B cell (primary cell): Measurements from ENCODE around the gene FTO. TPM values are rescaled to one million over a fixed set of nuclear protein-coding genes. Genes with fewer than 3 reads are reported as not detected.

ENCODE experiments used
- ATAC-seq: fragments of 200-7000 bp; cut with Tn5 transposase; one replicate; pipeline ENCODE4 v1.10.0; 2021; ENCODE audit warnings: low read depth, mild to moderate bottlenecking, moderate number of reproducible peaks, moderate library complexity
- CTCF ChIA-PET: fragments of 350-600 bp; sonication (Branson Sonifier 250); formaldehyde crosslinking; loops from one replicate; lab custom pipeline; 2021; ENCODE audit warnings: antibody characterized with exemption, inconsistent platforms; lab: Charles Lee
- POLR2A ChIA-PET: fragments of 350-600 bp; sonication (Branson Sonifier 250); formaldehyde crosslinking; loops from one replicate; lab custom pipeline; 2021; ENCODE audit warnings: antibody characterized with exemption; lab: Charles Lee
- DNase-seq: peaks from one replicate; pipeline ENCODE4 v3.0.0; 2013
- H2AFZ ChIP-seq: 2 replicates; pipeline ENCODE4 v1.6.1; 2012; ENCODE audit warnings: mild to moderate bottlenecking, low read depth, low read length; ENCODE audit not compliant: insufficient read depth, poor library complexity, severe bottlenecking
- H3K27ac ChIP-seq, 2 donors: 1 replicate in 1 of 2; 2 replicates in 1 of 2; pipeline ENCODE4 v1.5.1; 2012 to 2013; ENCODE audit warnings: low read length in 2 of 2, mild to moderate bottlenecking in 2 of 2, moderate library complexity in 1 of 2
- H3K27me3 ChIP-seq, 4 experiments: fragments of 200-600 bp in 1 of 4; sonication (generic) in 1 of 4; replicated peaks in 1 of 4; 1 replicate in 2 of 4; 2 replicates in 2 of 4; pipeline versions ENCODE4 v1.6.1 to v1.7.0; 2013 to 2016; ENCODE audit warnings: low read length in 3 of 4, mild to moderate bottlenecking in 2 of 4, mixed read lengths in 1 of 4, moderate library complexity in 1 of 4; ENCODE audit not compliant: insufficient read depth in 4 of 4, control insufficient read depth in 3 of 4; ENCODE audit errors: control extremely low read depth in 1 of 4
- H3K36me3 ChIP-seq, 2 experiments: replicated peaks in 1 of 2; 1 replicate in 1 of 2; 2 replicates in 1 of 2; pipeline versions ENCODE4 v1.6.1 to v1.7.1; 2013; ENCODE audit warnings: low read length in 1 of 2; ENCODE audit not compliant: insufficient read depth in 2 of 2, control insufficient read depth in 1 of 2; ENCODE audit errors: control extremely low read depth in 1 of 2, extremely low read depth in 1 of 2
- H3K4me1 ChIP-seq, 2 donors: fragments of 200-600 bp in 1 of 2; sonication (generic) in 1 of 2; 1 replicate in 1 of 2; 2 replicates in 1 of 2; pipeline versions ENCODE4 v1.5.1 to v1.6.1; 2013 to 2017; ENCODE audit warnings: low read length in 2 of 2; ENCODE audit not compliant: control insufficient read depth in 2 of 2, insufficient read depth in 2 of 2
- H3K4me2 ChIP-seq: replicated peaks from 2 replicates; pipeline ENCODE3; 2012; ENCODE audit warnings: mild to moderate bottlenecking, low read depth, low read length; ENCODE audit not compliant: poor library complexity, severe bottlenecking
- H3K4me3 ChIP-seq, 5 experiments: fragments of 200-600 bp in 1 of 5; sonication (generic) in 1 of 5; 1 replicate in 3 of 5; 2 replicates in 2 of 5; pipeline versions ENCODE4 v1.5.1 to v1.7.0; 2011 to 2016; ENCODE audit warnings: low read length in 4 of 5, mild to moderate bottlenecking in 4 of 5, low read depth in 2 of 5, control low read depth in 1 of 5, moderate library complexity in 1 of 5; ENCODE audit not compliant: insufficient read depth in 1 of 5; ENCODE audit errors: control extremely low read depth in 1 of 5, extremely low read depth in 1 of 5
- H3K79me2 ChIP-seq: fragments of 200-600 bp; sonication (generic); one replicate; pipeline ENCODE4 v1.6.0; 2016; ENCODE audit warnings: low read length; ENCODE audit not compliant: control insufficient read depth, insufficient read depth
- H3K9ac ChIP-seq: fragments of 200-600 bp; sonication (generic); 2 replicates; pipeline ENCODE4 v1.6.1; 2017; ENCODE audit warnings: mild to moderate bottlenecking, low read length, moderate library complexity
- H3K9me3 ChIP-seq, 3 donors: one replicate each; pipeline versions ENCODE4 v1.6.1 to v1.7.1; 2013; ENCODE audit warnings: low read length in 2 of 3; ENCODE audit not compliant: control insufficient read depth in 2 of 3, insufficient read depth in 1 of 3; ENCODE audit errors: control extremely low read depth in 1 of 3
- H4K20me1 ChIP-seq: 2 replicates; pipeline ENCODE4 v1.6.0; 2012; ENCODE audit warnings: mild to moderate bottlenecking, low read length; ENCODE audit not compliant: insufficient read depth, control insufficient read depth, poor library complexity, severe bottlenecking
- H3K27ac Mint-ChIP-seq: one replicate; pipeline ENCODE4 v1.8.0; 2021; ENCODE audit warnings: mixed read lengths
- H3K27me3 Mint-ChIP-seq: one replicate; pipeline ENCODE4 v1.8.0; 2021; ENCODE audit warnings: mixed read lengths
- H3K4me1 Mint-ChIP-seq: one replicate; pipeline ENCODE4 v1.8.0; 2021; ENCODE audit warnings: mixed read lengths
- H3K4me3 Mint-ChIP-seq: one replicate; pipeline ENCODE4 v1.8.0; 2021; ENCODE audit warnings: mixed read lengths
- H3K9me3 Mint-ChIP-seq: one replicate; pipeline ENCODE4 v1.8.0; 2022; ENCODE audit warnings: mixed read lengths; ENCODE audit not compliant: insufficient read depth
- CTCF ChIP-seq: fragments of 200-600 bp; IDR thresholded peaks from one replicate; pipeline ENCODE4 v1.8.0; 2022; ENCODE audit warnings: antibody characterized with exemption, mild to moderate bottlenecking
- EZH2 ChIP-seq: IDR thresholded peaks from 2 replicates; pipeline ENCODE4 v1.6.1; 2012; ENCODE audit warnings: borderline replicate concordance, low read depth, mild to moderate bottlenecking, moderate library complexity, low read length; ENCODE audit not compliant: insufficient read depth, poor library complexity, severe bottlenecking
- WGBS: methylation state at CpG from one replicate; pipeline ENCODE4 v1.1.5; 2013; ENCODE audit warnings: missing lambda C conversion rate; ENCODE audit not compliant: insufficient coverage; 5-methylcytosine and 5-hydroxymethylcytosine counted together
- intact Hi-C: fragments of 100-400 bp; cut with micrococcal nuclease; formaldehyde crosslinking; loops from one replicate; pipeline ENCODE4 v1.10.0; 2022
- polyA plus RNA-seq: library from polyadenylated mRNA; depleted of rRNA; stranded (reverse); fragments of >200 nt; gene quantifications from 2 replicates; pipeline ENCODE4 v1.2.3, GENCODE V29; 2012
- total RNA-seq, 2 donors: library from RNA; stranded (reverse); fragments of 120-200 nt in 1 of 2; gene quantifications; 1 replicate in 1 of 2; 2 replicates in 1 of 2; pipeline versions ENCODE4 v1.2.3 to v1.2.4, GENCODE V29; 2013 to 2022

The FTO gene
- total and polyA plus RNA-seq, 2 donors (not counting 1 experiment from before 2014, with no cell fraction given) = 26.5 to 68.5 TPM

- no peaks in the 10 kb centered on the region for H3K4me1 ChIP-seq
- H3K27ac ChIP-seq = no peak overlapping the region
- DNase-seq = no peak
- H3K4me3 ChIP-seq = no peak overlapping the region
- POLR2A ChIA-PET = no interaction called here
- H2AFZ ChIP-seq = no peak overlapping the region
- TF ChIP-seq EZH2 = no peak
- no peak for TF ChIP-seq CTCF
- WGBS = 100% methylated on average over 2 of the region's 4 CpGs
- no peaks in the 10 kb centered on the region for H3K27me3 ChIP-seq
- no peak for ATAC-seq
- Mint-ChIP-seq H3K27me3 (no peaks in the 10 kb centered on the region), H3K9me3 (peaks cover 2% of the 10 kb centered on the region), H3K27ac (no peak overlapping the region), H3K4me3 (no peak overlapping the region), H3K4me1 (no peaks in the 10 kb centered on the region)
- H3K9me3 ChIP-seq = no peaks in the 10 kb centered on the region
- H3K36me3 ChIP-seq = peaks cover 2 to 32% of the 10 kb centered on the region in 2 experiments
- no peak overlapping the region for H3K9ac ChIP-seq
- CTCF ChIA-PET = no interaction called here
- intact Hi-C loops = no loop called here
- no peaks in the 10 kb centered on the region for H3K79me2 ChIP-seq
- H3K4me2 ChIP-seq = no peak overlapping the region
- H4K20me1 ChIP-seq = no peaks in the 10 kb centered on the region
Measured at GRCh38 chr16:53884748-53885147, 180.8 kb downstream of the FTO start.

- H3K4me1 ChIP-seq = no peaks in the 10 kb centered on the region
- no peaks in the 10 kb centered on the region for H3K9me3 ChIP-seq
- no peak overlapping the region for H3K4me2 ChIP-seq
- Mint-ChIP-seq H3K27me3 (no peaks in the 10 kb centered on the region), H3K4me3 (no peak overlapping the region), H3K4me1 (no peaks in the 10 kb centered on the region), H3K27ac (no peak overlapping the region), H3K9me3 (peaks cover 2% of the 10 kb centered on the region)
- ATAC-seq = no peak
- no peak for TF ChIP-seq CTCF
- no peak for DNase-seq
- POLR2A ChIA-PET = no interaction called here
- CTCF ChIA-PET = interaction anchor here (0.9 kb wide), 1 partner anchor 114 kb away, joined by 3 read pairs; no protein-coding TSS in a partner anchor
- H4K20me1 ChIP-seq = no peaks in the 10 kb centered on the region
- H3K27ac ChIP-seq = no peak overlapping the region
- WGBS = 100% methylated on average over 2 of the region's 7 CpGs
- H3K79me2 ChIP-seq = no peaks in the 10 kb centered on the region
- no peak overlapping the region for H3K4me3 ChIP-seq
- no peak overlapping the region for H3K9ac ChIP-seq
- H3K27me3 ChIP-seq = no peaks in the 10 kb centered on the region
- intact Hi-C loops = no loop called here
- H2AFZ ChIP-seq = no peak overlapping the region
- peaks cover 0 to 23% of the 10 kb centered on the region in 2 experiments for H3K36me3 ChIP-seq
Measured at GRCh38 chr16:53886482-53887378, 182.8 kb downstream of the FTO start.
